K562 (cell line): ENCODE results near the gene ADAMTS2. TPM values are rescaled to one million over a fixed set of nuclear protein-coding genes. Genes with fewer than 3 reads are reported as not detected.

Experiments
- ATAC-seq: fragments of 200-7000 bp; cut with Tn5 transposase; 3 replicates; pipeline ENCODE4 v1.9.1; 2020; ENCODE audit warnings: moderate library complexity
- BruUV-seq: library from RNA; stranded (reverse); fragments of 400-500 nt; replicated peaks from 2 replicates; lab custom pipeline; 2021; lab: Mats Ljungman, UMichigan
- CTCF ChIA-PET: fragments of 300-600 bp; formaldehyde crosslinking; extraction: SDS; loops from one replicate; lab custom pipeline; 2021; ENCODE audit warnings: low intra/inter-chr PET ratio; lab: Yijun Ruan, JAX
- POLR2A ChIA-PET: fragments of 300-600, 350-650 bp; sonication (Branson Sonifier 250); formaldehyde crosslinking; extraction: SDS; loops from one replicate; lab custom pipeline; 2021; ENCODE audit warnings: antibody characterized with exemption, inconsistent platforms; lab: Yijun Ruan, JAX
- DNase-seq, 4 experiments: peaks; one replicate each; pipeline versions ENCODE4 v3.0.0 to v3.0.0-alpha.2; 2011 to 2018; ENCODE audit warnings: low spot score in 3 of 4, mixed read lengths in 3 of 4; ENCODE audit errors: extremely low read depth in 1 of 4
- FAIRE-seq: peaks from 2 replicates; lab custom pipeline; 2011; peaks lifted over from hg19 to GRCh38; lab: Jason Lieb, UNC
- H2AFZ ChIP-seq: 2 replicates; pipeline ENCODE4 v1.6.0; 2011; ENCODE audit warnings: low read depth, low read length, control low read depth, inconsistent platforms
- H3K27ac ChIP-seq: fragments of 200-600 bp; 3 replicates; pipeline ENCODE4 v1.8.0; 2011; ENCODE audit warnings: low read depth, mild to moderate bottlenecking, control low read depth, inconsistent platforms, low read length, moderate library complexity, mixed read lengths; ENCODE audit errors: extremely low read depth
- H3K27me3 ChIP-seq, 2 experiments: fragments of 300-600 bp in 1 of 2; 2 replicates in 1 of 2; 3 replicates in 1 of 2; pipeline versions ENCODE4 v1.6.0 to v1.8.0; 2011; ENCODE audit warnings: inconsistent platforms in 2 of 2, low read length in 2 of 2, mild to moderate bottlenecking in 1 of 2, mixed read lengths in 1 of 2, moderate library complexity in 1 of 2; ENCODE audit not compliant: control insufficient read depth in 2 of 2, insufficient read depth in 2 of 2
- H3K36me3 ChIP-seq: fragments of 300-600 bp; 3 replicates; pipeline ENCODE4 v1.8.0; 2011; ENCODE audit warnings: mild to moderate bottlenecking, low read length, inconsistent platforms; ENCODE audit not compliant: control insufficient read depth, insufficient read depth
- H3K4me1 ChIP-seq, 2 experiments: fragments of 200-600 bp in 1 of 2; replicated peaks in 1 of 2; 2 replicates in 1 of 2; 3 replicates in 1 of 2; pipeline versions ENCODE4 v1.5.1 to v1.8.0; 2011; ENCODE audit warnings: inconsistent platforms in 2 of 2, low read length in 2 of 2, mild to moderate bottlenecking in 1 of 2, mixed read lengths in 1 of 2, moderate library complexity in 1 of 2; ENCODE audit not compliant: control insufficient read depth in 2 of 2, insufficient read depth in 2 of 2
- H3K4me2 ChIP-seq: 2 replicates; pipeline ENCODE4 v1.6.1; 2011; ENCODE audit warnings: low read length, control low read depth, inconsistent platforms, mixed read lengths; ENCODE audit not compliant: insufficient read depth
- H3K4me3 ChIP-seq: fragments of 200-600 bp; sonication (generic), shearing (Covaris generic); 2 replicates; pipeline ENCODE4 v1.5.1; 2016; ENCODE audit warnings: control low read depth, inconsistent platforms
- H3K79me2 ChIP-seq: fragments of 200-600 bp; 3 replicates; pipeline ENCODE4 v1.8.0; 2011; ENCODE audit warnings: low read length, inconsistent platforms; ENCODE audit not compliant: control insufficient read depth, insufficient read depth
- H3K9ac ChIP-seq, 2 experiments: 2 replicates each; pipeline versions ENCODE4 v1.6.0 to v1.6.1; 2011; ENCODE audit warnings: low read depth in 2 of 2, low read length in 2 of 2, control low read depth in 1 of 2, inconsistent platforms in 1 of 2, mild to moderate bottlenecking in 1 of 2, mixed read lengths in 1 of 2; ENCODE audit not compliant: insufficient read depth in 1 of 2
- H3K9me1 ChIP-seq: one replicate; pipeline ENCODE4 v1.6.0; 2011; ENCODE audit warnings: inconsistent platforms, mild to moderate bottlenecking, low read length, moderate library complexity; ENCODE audit not compliant: control insufficient read depth, insufficient read depth
- H3K9me3 ChIP-seq: replicated peaks from 2 replicates; pipeline ENCODE4 v1.5.1; 2011; ENCODE audit warnings: low read depth, low read length, inconsistent platforms; ENCODE audit not compliant: control insufficient read depth, insufficient read depth
- H4K20me1 ChIP-seq: replicated peaks from 2 replicates; pipeline ENCODE4 v1.6.1; 2011; ENCODE audit warnings: low read length, inconsistent platforms, mixed read lengths; ENCODE audit not compliant: control insufficient read depth, insufficient read depth
- ELF4 ChIP-seq: fragments of 450-650 bp; formaldehyde crosslinking; IDR thresholded peaks from 2 replicates; pipeline ENCODE4 v1.4.0; 2022; ENCODE audit warnings: missing genetic modification characterization
- PML ChIP-seq: IDR thresholded peaks from 2 replicates; pipeline ENCODE4 v1.6.1; 2012; ENCODE audit warnings: low read length, inconsistent platforms
- SIRT6 ChIP-seq: IDR thresholded peaks from one replicate; pipeline ENCODE4 v1.6.1; 2012; ENCODE audit warnings: low read depth, mild to moderate bottlenecking, control low read depth, inconsistent platforms, low read length, moderate library complexity
- SUPT5H ChIP-seq: fragments of 450-650 bp; IDR thresholded peaks from 2 replicates; pipeline ENCODE4 v1.6.1; 2016
- ZC3H11A ChIP-seq: IDR thresholded peaks from 2 replicates; pipeline ENCODE4 v1.6.1; 2012; ENCODE audit warnings: low read depth, low read length, improper control_type of control experiment
- ZNF24 ChIP-seq: fragments of 450-650 bp; IDR thresholded peaks from 2 replicates; pipeline ENCODE4 v1.6.1; 2016
- WGBS: fragments of 100-300 bp; shearing (Covaris generic); methylation state at CpG from one replicate; pipeline ENCODE4 v1.1.6; 2016; ENCODE audit warnings: low coverage, mixed read lengths; ENCODE audit not compliant: insufficient coverage; ENCODE audit errors: missing lambda C conversion rate; 5-methylcytosine and 5-hydroxymethylcytosine counted together
- in situ Hi-C: fragments of 300-500 bp; cut with MboI; formaldehyde crosslinking; loops from 4 replicates; pipeline ENCODE4 v1.15.0; 2018; ENCODE audit warnings: inconsistent platforms, mixed read lengths
- intact Hi-C: fragments of 100-400 bp; cut with micrococcal nuclease; formaldehyde crosslinking; loops from 2 replicates; pipeline ENCODE4 v1.14.2; 2022
- polyA plus RNA-seq, 8 experiments: library from polyadenylated mRNA; depleted of rRNA in 4 of 8; stranded (reverse) in 5 of 8; unstranded in 3 of 8; fragments of >200 nt; fragmentation: Nextera tagmentation in 2 of 8; fragmentation: Illumina TruSeq in 1 of 8; extraction: Ambion mirVana in 2 of 8; extraction: Trizol in 1 of 8; gene quantifications; 2 replicates each; pipeline versions ENCODE4 v1.2.1 to v1.2.3, GENCODE V29; 2011 to 2014; ENCODE audit warnings: inconsistent platforms in 1 of 8, missing spikeins in 1 of 8
- total RNA-seq, 7 experiments: library from RNA; depleted of rRNA in 6 of 7; stranded (reverse); fragments of >200 nt in 6 of 7; fragmentation: Illumina TruSeq in 2 of 7; extraction: Trizol in 2 of 7; gene quantifications; 2 replicates each; pipeline versions ENCODE4 v1.2.1 to v1.2.3, GENCODE V29; 2011 to 2021; ENCODE audit warnings: low replicate concordance in 1 of 7
- TF ChIP-seq, protein P1 (sequence below): fragments of 450-650 bp; IDR thresholded peaks from 2 replicates; pipeline ENCODE4 v1.6.1; 2016; ENCODE audit warnings: mild to moderate bottlenecking, moderate library complexity
- TF ChIP-seq, protein P2 (sequence below): IDR thresholded peaks from 2 replicates; pipeline ENCODE4 v1.6.1; 2014; ENCODE audit warnings: antibody characterized with exemption

The ADAMTS2 gene
- total and polyA plus RNA-seq, 9 of the 15 experiments (the other 6 are each of a cell fraction or from before 2014, with no cell fraction given) = not detected

DNA sequence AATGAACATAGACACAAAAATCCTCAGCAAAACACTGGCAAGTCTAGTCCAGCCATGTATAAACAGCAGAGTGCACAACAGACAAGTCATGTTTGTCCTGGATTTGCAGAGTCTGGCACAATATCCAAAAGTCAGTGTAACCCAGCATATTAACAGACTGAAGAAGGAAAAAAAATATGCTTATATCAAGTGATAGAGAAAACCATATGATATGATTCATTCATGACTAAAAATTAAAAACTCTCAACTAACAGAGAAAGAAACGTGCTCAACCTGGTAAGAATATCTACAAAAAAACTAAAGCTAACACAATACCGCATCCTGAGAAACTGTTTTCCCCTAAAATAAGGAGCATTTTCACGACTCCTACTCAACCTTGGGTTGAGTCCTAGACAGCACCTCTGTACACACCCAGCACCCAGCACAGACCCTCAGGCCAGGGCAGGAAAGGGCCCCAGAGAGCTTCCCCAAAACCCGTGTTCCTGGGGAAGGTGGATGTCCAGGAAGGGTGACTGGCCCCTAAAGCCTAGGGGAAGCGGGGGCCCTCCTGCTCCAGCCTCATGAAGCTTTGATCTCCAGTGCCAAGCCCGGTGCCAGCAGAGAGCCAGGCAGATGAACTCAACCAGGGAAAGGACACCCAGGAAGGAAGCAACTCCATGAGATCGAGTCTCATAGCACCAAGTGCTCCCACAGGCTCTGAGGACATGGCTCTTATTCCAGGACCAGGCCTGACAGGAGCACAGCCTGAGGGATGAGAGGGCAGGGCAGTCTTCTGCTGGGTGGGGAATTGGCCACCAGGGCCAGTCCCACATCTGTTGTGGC lies 38.9 kb downstream of the ADAMTS2 start:
- ATAC-seq (no peak), DNase-seq (no peak), FAIRE-seq (no peak)
- Histone ChIP-seq H3K9me3 (no peaks in the 10 kb centered on the region), H3K4me2 (no peak overlapping the region), H3K9me1 (no peaks in the 10 kb centered on the region), H3K27me3 (peaks cover 3 to 54% of the 10 kb centered on the region in 2 experiments; a peak in 4 of 5 replicates), H3K27ac (no peak overlapping the region), H3K9ac (no peak overlapping the region), H3K4me1 (peaks cover 0 to 12% of the 10 kb centered on the region in 2 experiments; a peak in 2 of 5 replicates), H3K4me3 (no peak overlapping the region), H3K36me3 (no peaks in the 10 kb centered on the region), H3K79me2 (no peaks in the 10 kb centered on the region), H2AFZ (no peak overlapping the region), H4K20me1 (no peaks in the 10 kb centered on the region)
- WGBS = 0% methylated on average over 6 of the region's 7 CpGs
- no peak for TF ChIP-seq SUPT5H
- TF ChIP-seq ZNF24 = no peak
- TF ChIP-seq ELF4 (CRISPR knock-in tag) = no peak
- no peak for TF ChIP-seq PML
- TF ChIP-seq, protein P1, sequence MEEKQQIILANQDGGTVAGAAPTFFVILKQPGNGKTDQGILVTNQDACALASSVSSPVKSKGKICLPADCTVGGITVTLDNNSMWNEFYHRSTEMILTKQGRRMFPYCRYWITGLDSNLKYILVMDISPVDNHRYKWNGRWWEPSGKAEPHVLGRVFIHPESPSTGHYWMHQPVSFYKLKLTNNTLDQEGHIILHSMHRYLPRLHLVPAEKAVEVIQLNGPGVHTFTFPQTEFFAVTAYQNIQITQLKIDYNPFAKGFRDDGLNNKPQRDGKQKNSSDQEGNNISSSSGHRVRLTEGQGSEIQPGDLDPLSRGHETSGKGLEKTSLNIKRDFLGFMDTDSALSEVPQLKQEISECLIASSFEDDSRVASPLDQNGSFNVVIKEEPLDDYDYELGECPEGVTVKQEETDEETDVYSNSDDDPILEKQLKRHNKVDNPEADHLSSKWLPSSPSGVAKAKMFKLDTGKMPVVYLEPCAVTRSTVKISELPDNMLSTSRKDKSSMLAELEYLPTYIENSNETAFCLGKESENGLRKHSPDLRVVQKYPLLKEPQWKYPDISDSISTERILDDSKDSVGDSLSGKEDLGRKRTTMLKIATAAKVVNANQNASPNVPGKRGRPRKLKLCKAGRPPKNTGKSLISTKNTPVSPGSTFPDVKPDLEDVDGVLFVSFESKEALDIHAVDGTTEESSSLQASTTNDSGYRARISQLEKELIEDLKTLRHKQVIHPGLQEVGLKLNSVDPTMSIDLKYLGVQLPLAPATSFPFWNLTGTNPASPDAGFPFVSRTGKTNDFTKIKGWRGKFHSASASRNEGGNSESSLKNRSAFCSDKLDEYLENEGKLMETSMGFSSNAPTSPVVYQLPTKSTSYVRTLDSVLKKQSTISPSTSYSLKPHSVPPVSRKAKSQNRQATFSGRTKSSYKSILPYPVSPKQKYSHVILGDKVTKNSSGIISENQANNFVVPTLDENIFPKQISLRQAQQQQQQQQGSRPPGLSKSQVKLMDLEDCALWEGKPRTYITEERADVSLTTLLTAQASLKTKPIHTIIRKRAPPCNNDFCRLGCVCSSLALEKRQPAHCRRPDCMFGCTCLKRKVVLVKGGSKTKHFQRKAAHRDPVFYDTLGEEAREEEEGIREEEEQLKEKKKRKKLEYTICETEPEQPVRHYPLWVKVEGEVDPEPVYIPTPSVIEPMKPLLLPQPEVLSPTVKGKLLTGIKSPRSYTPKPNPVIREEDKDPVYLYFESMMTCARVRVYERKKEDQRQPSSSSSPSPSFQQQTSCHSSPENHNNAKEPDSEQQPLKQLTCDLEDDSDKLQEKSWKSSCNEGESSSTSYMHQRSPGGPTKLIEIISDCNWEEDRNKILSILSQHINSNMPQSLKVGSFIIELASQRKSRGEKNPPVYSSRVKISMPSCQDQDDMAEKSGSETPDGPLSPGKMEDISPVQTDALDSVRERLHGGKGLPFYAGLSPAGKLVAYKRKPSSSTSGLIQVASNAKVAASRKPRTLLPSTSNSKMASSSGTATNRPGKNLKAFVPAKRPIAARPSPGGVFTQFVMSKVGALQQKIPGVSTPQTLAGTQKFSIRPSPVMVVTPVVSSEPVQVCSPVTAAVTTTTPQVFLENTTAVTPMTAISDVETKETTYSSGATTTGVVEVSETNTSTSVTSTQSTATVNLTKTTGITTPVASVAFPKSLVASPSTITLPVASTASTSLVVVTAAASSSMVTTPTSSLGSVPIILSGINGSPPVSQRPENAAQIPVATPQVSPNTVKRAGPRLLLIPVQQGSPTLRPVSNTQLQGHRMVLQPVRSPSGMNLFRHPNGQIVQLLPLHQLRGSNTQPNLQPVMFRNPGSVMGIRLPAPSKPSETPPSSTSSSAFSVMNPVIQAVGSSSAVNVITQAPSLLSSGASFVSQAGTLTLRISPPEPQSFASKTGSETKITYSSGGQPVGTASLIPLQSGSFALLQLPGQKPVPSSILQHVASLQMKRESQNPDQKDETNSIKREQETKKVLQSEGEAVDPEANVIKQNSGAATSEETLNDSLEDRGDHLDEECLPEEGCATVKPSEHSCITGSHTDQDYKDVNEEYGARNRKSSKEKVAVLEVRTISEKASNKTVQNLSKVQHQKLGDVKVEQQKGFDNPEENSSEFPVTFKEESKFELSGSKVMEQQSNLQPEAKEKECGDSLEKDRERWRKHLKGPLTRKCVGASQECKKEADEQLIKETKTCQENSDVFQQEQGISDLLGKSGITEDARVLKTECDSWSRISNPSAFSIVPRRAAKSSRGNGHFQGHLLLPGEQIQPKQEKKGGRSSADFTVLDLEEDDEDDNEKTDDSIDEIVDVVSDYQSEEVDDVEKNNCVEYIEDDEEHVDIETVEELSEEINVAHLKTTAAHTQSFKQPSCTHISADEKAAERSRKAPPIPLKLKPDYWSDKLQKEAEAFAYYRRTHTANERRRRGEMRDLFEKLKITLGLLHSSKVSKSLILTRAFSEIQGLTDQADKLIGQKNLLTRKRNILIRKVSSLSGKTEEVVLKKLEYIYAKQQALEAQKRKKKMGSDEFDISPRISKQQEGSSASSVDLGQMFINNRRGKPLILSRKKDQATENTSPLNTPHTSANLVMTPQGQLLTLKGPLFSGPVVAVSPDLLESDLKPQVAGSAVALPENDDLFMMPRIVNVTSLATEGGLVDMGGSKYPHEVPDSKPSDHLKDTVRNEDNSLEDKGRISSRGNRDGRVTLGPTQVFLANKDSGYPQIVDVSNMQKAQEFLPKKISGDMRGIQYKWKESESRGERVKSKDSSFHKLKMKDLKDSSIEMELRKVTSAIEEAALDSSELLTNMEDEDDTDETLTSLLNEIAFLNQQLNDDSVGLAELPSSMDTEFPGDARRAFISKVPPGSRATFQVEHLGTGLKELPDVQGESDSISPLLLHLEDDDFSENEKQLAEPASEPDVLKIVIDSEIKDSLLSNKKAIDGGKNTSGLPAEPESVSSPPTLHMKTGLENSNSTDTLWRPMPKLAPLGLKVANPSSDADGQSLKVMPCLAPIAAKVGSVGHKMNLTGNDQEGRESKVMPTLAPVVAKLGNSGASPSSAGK = no peak
- TF ChIP-seq ZC3H11A = no peak
- TF ChIP-seq, protein P2, sequence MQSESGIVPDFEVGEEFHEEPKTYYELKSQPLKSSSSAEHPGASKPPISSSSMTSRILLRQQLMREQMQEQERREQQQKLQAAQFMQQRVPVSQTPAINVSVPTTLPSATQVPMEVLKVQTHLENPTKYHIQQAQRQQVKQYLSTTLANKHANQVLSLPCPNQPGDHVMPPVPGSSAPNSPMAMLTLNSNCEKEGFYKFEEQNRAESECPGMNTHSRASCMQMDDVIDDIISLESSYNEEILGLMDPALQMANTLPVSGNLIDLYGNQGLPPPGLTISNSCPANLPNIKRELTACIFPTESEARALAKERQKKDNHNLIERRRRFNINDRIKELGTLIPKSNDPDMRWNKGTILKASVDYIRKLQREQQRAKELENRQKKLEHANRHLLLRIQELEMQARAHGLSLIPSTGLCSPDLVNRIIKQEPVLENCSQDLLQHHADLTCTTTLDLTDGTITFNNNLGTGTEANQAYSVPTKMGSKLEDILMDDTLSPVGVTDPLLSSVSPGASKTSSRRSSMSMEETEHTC = no peak
- TF ChIP-seq SIRT6 = no peak
- no TSS peak for BruUV-seq
- ChIA-PET CTCF (no interaction called here), POLR2A (no interaction called here)
- in situ Hi-C loops (no loop called here), intact Hi-C loops (no loop called here)
